WERI-Rb-1 (cell line): ENCODE measurements around the gene DDX60.
"Not testable (repeated sequence)": the region's sequence is repeated elsewhere in the genome, so short reads cannot be mapped to it uniquely, and the experiment has no call there.

Experiments used
- DNase-seq: peaks from one replicate; pipeline ENCODE4 v3.0.0-alpha.2; 2020
- H3K27ac ChIP-seq: fragments of 250-450 bp; sonication (Bioruptor Pico); 2 replicates; pipeline ENCODE4 v1.5.1; 2020; ENCODE audit warnings: mild to moderate bottlenecking, moderate library complexity
- H3K27me3 ChIP-seq: fragments of 250-450 bp; sonication (Bioruptor Pico); 2 replicates; pipeline ENCODE4 v1.5.1; 2021; ENCODE audit warnings: mild to moderate bottlenecking, low read depth, moderate library complexity; ENCODE audit not compliant: insufficient read depth, severe bottlenecking
- H3K36me3 ChIP-seq: fragments of 250-450 bp; sonication (Bioruptor Pico); 2 replicates; pipeline ENCODE4 v1.5.1; 2020; ENCODE audit warnings: mild to moderate bottlenecking, moderate library complexity
- H3K4me3 ChIP-seq: 2 replicates; pipeline ENCODE4 v1.5.1; 2011; ENCODE audit warnings: low read depth, mild to moderate bottlenecking, control low read depth, low read length
- H3K9me3 ChIP-seq: fragments of 250-450 bp; sonication (Bioruptor Pico); 2 replicates; pipeline ENCODE4 v1.5.1; 2021; ENCODE audit warnings: mild to moderate bottlenecking, moderate library complexity; ENCODE audit not compliant: severe bottlenecking
- CTCF ChIP-seq: IDR thresholded peaks from 2 replicates; pipeline ENCODE4 v1.5.1; 2011; ENCODE audit warnings: low read depth, mild to moderate bottlenecking, control low read depth, inconsistent platforms, low read length

Gene DDX60

GRCh38 chr4:168353746-168354145 lies 35.2 kb upstream of the DDX60 start:
- Histone ChIP-seq H3K27me3 (no peaks in the 10 kb centered on the region), H3K9me3 (no peaks in the 10 kb centered on the region), H3K4me3 (no peak overlapping the region), H3K36me3 (no peaks in the 10 kb centered on the region), H3K27ac (no peak overlapping the region)
- TF ChIP-seq CTCF: no peak
- DNase-seq: no peak

- H3K9me3 ChIP-seq: no peaks in the 10 kb centered on the region
- no peak overlapping the region for H3K4me3 ChIP-seq
- H3K27ac ChIP-seq: no peak overlapping the region
- no peaks in the 10 kb centered on the region for H3K36me3 ChIP-seq
- no peaks in the 10 kb centered on the region for H3K27me3 ChIP-seq
- no peak for DNase-seq
- TF ChIP-seq CTCF: no peak
Observed at GRCh38 chr4:168337550-168337940, 19.0 kb upstream of the DDX60 start.

- Histone ChIP-seq H3K27ac (no peak overlapping the region), H3K27me3 (no peaks in the 10 kb centered on the region), H3K9me3 (no peaks in the 10 kb centered on the region), H3K36me3 (no peaks in the 10 kb centered on the region), H3K4me3 (no peak overlapping the region)
- no peak for DNase-seq
- no peak for TF ChIP-seq CTCF
Observed at GRCh38 chr4:168336837-168337549, 18.4 kb upstream of the DDX60 start.

GRCh38 chr4:168335621-168336020 lies 17.1 kb upstream of the DDX60 start:
- H3K27me3 ChIP-seq: no peaks in the 10 kb centered on the region
- no peaks in the 10 kb centered on the region for H3K9me3 ChIP-seq
- no peak for TF ChIP-seq CTCF
- DNase-seq: no peak
- no peaks in the 10 kb centered on the region for H3K36me3 ChIP-seq
- no peak overlapping the region for H3K27ac ChIP-seq
- H3K4me3 ChIP-seq: no peak overlapping the region

- no peaks in the 10 kb centered on the region for H3K27me3 ChIP-seq
- H3K4me3 ChIP-seq: no peak overlapping the region
- no peak for TF ChIP-seq CTCF
- H3K27ac ChIP-seq: no peak overlapping the region
- no peaks in the 10 kb centered on the region for H3K36me3 ChIP-seq
- no peak for DNase-seq
- H3K9me3 ChIP-seq: no peaks in the 10 kb centered on the region
Observed at GRCh38 chr4:168334053-168334452, 15.5 kb upstream of the DDX60 start.

GRCh38 chr4:168330575-168330974 lies 12.0 kb upstream of the DDX60 start:
- H3K27ac ChIP-seq, H3K36me3 ChIP-seq, H3K4me3 ChIP-seq, H3K9me3 ChIP-seq, H3K27me3 ChIP-seq: not testable (repeated sequence)
- DNase-seq: peak; percentile 41
